Mesothelial cell of epicardium (in vitro differentiated cells): Measurements from ENCODE around the gene FNDC3B. TPM values are rescaled to one million over a fixed set of nuclear protein-coding genes. Genes with fewer than 3 reads are reported as not detected.

Source experiments
- DNase-seq, 2 experiments: peaks; one replicate each; pipeline ENCODE4 v3.0.0; 2021; ENCODE audit warnings: low spot score in 2 of 2; ENCODE audit not compliant: unreplicated experiment in 2 of 2
- H3K27ac Mint-ChIP-seq: 2 replicates; pipeline ENCODE4 v1.8.0; 2021; ENCODE audit warnings: mixed read lengths
- H3K27me3 Mint-ChIP-seq: 2 replicates; pipeline ENCODE4 v1.8.0; 2021; ENCODE audit warnings: low read depth, mixed read lengths
- H3K36me3 Mint-ChIP-seq: 2 replicates; pipeline ENCODE4 v1.8.0; 2021; ENCODE audit warnings: mixed read lengths
- H3K4me1 Mint-ChIP-seq: 2 replicates; pipeline ENCODE4 v1.8.0; 2021; ENCODE audit warnings: mixed read lengths
- H3K4me3 Mint-ChIP-seq: 2 replicates; pipeline ENCODE4 v1.8.0; 2021; ENCODE audit warnings: mild to moderate bottlenecking, moderate library complexity, mixed read lengths
- H3K9me3 Mint-ChIP-seq: 2 replicates; pipeline ENCODE4 v1.8.0; 2021; ENCODE audit warnings: mixed read lengths
- total RNA-seq: library from RNA; stranded (reverse); gene quantifications from 3 replicates; pipeline ENCODE4 v1.2.1, GENCODE V29; 2021
- TF ChIP-seq, protein P1 (sequence below): fragments of 200-600 bp; sonication (generic); IDR thresholded peaks from one replicate; pipeline ENCODE4 v1.5.0; 2021; ENCODE audit warnings: antibody characterized with exemption; ENCODE audit not compliant: unreplicated experiment

The FNDC3B gene
- total RNA-seq, 1 donor from 2014 or later: 131 TPM

DNA sequence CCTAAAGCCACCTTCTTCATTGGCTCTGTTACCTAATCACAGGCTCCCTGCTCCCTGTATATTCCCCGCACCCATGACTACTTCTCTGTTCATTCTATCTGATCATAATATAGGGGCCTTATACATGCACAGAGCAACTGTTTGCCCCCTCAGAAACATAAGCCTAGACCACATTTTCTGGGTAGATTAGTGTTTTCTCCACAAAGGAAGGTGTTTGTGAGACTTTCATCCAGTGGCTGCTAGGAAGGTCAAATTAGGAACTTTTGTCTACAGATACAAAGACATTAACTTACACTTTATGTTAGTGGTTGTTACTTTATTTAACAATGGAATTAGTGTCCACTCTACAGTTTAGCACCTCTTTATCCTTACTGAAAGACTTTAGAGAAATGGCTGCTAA is 234.0 kb downstream of the FNDC3B start:
- Mint-ChIP-seq H3K9me3 (no peaks in the 10 kb centered on the region), H3K27ac (peak overlapping the region; percentile 9), H3K36me3 (peaks cover 36% of the 10 kb centered on the region), H3K4me1 (peaks cover 7% of the 10 kb centered on the region), H3K27me3 (no peaks in the 10 kb centered on the region), H3K4me3 (no peak overlapping the region)
- TF ChIP-seq, protein P1, sequence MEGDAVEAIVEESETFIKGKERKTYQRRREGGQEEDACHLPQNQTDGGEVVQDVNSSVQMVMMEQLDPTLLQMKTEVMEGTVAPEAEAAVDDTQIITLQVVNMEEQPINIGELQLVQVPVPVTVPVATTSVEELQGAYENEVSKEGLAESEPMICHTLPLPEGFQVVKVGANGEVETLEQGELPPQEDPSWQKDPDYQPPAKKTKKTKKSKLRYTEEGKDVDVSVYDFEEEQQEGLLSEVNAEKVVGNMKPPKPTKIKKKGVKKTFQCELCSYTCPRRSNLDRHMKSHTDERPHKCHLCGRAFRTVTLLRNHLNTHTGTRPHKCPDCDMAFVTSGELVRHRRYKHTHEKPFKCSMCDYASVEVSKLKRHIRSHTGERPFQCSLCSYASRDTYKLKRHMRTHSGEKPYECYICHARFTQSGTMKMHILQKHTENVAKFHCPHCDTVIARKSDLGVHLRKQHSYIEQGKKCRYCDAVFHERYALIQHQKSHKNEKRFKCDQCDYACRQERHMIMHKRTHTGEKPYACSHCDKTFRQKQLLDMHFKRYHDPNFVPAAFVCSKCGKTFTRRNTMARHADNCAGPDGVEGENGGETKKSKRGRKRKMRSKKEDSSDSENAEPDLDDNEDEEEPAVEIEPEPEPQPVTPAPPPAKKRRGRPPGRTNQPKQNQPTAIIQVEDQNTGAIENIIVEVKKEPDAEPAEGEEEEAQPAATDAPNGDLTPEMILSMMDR: no peak
- no peak for DNase-seq

- Mint-ChIP-seq H3K4me1 (peaks cover 15% of the 10 kb centered on the region), H3K27me3 (no peaks in the 10 kb centered on the region), H3K4me3 (no peak overlapping the region), H3K36me3 (peaks cover 35% of the 10 kb centered on the region), H3K9me3 (no peaks in the 10 kb centered on the region), H3K27ac (no peak overlapping the region)
- TF ChIP-seq, protein P1: no peak
- DNase-seq: no peak
Observed at GRCh38 chr3:172274906-172275305, 235.5 kb downstream of the FNDC3B start.

DNA sequence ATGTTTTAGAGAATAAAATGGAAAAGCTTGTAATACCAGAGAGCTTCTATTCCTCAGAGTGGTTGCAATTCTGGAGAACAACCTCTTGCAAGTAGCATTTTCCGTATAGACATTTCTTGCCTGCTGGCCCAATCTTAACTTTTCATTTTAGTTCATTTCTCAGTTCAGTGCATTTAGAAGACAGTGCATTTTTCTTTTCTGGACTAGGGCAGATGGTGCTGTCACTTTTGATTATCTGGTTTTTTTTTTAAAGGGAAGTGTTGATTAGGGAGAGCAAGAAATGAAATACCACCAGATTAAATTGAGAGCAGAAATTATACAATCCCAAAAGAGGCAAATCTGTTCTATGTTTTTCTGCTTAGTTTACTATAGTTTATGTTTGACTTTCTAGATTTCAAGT is 236.2 kb downstream of the FNDC3B start:
- Mint-ChIP-seq H3K36me3 (peaks cover 29% of the 10 kb centered on the region), H3K4me3 (no peak overlapping the region), H3K27me3 (no peaks in the 10 kb centered on the region), H3K27ac (no peak overlapping the region), H3K4me1 (peaks cover 21% of the 10 kb centered on the region), H3K9me3 (no peaks in the 10 kb centered on the region)
- TF ChIP-seq, protein P1: no peak
- no peak for DNase-seq

DNA sequence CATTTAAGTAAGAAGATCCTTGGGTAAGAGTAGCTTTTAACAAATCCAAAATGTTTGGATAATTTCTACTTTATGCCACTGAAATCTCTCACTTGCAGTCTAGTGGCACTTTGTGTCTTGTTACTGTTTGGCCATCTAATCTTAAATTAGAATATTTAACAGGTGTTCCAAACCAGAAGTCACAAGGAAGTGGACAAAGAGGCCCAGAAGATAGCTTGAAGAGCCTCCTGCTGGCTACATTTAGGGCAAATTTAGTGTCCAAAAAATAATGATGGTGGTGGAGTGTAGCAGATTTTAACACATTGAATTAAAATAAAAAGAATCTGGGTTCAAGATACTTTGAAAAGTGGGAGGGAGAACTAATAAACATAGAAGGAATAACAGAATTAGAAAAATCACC is 236.7 kb downstream of the FNDC3B start:
- H3K4me3 Mint-ChIP-seq: no peak overlapping the region
- peaks cover 26% of the 10 kb centered on the region for H3K36me3 Mint-ChIP-seq
- H3K9me3 Mint-ChIP-seq: no peaks in the 10 kb centered on the region
- H3K4me1 Mint-ChIP-seq: peaks cover 25% of the 10 kb centered on the region
- TF ChIP-seq, protein P1: no peak
- H3K27ac Mint-ChIP-seq: no peak overlapping the region
- no peak for DNase-seq
- H3K27me3 Mint-ChIP-seq: no peaks in the 10 kb centered on the region

GRCh38 chr3:172277151-172277652 is 237.8 kb downstream of the FNDC3B start:
- TF ChIP-seq, protein P1: no peak
- no peak for DNase-seq
- Mint-ChIP-seq H3K36me3 (peaks cover 19% of the 10 kb centered on the region), H3K4me3 (no peak overlapping the region), H3K27me3 (no peaks in the 10 kb centered on the region), H3K9me3 (no peaks in the 10 kb centered on the region), H3K4me1 (peaks cover 32% of the 10 kb centered on the region), H3K27ac (no peak overlapping the region)

GRCh38 chr3:172279191-172279640 is 239.8 kb downstream of the FNDC3B start:
- no peak for DNase-seq
- Mint-ChIP-seq H3K27me3 (no peaks in the 10 kb centered on the region), H3K4me1 (peaks cover 47% of the 10 kb centered on the region), H3K36me3 (peaks cover 32% of the 10 kb centered on the region), H3K27ac (peak overlapping the region; percentile 87), H3K4me3 (no peak overlapping the region), H3K9me3 (no peaks in the 10 kb centered on the region)
- TF ChIP-seq, protein P1: no peak
